ENCODE measurements around the gene NPIPA5.

DNA sequence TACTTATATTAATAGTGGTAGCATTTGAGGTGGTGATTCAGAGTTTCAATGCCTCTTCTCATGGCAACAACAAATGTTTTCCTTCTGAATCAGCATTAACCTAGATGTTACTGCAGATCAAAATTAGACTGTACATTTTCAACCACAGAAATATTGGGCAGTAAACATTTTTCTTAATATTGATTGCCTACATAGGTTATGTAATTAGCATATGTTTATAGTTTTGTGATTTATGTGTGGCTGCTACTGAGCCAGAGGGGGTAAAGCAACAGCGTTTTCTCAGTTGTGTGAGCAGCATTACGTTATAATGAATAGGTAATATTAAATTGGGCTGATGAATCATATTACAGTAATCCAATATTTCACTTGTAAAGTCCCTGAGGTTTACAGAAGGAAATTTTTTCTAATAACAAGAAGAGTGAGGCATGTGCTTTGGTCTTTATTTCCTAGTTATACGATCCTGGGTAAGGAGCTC lies 37.5 kb upstream of the NPIPA5 start:
- TF ChIP-seq EZH2 (IDR thresholded peaks at IDR 0.05; ENCODE audit: borderline replicate concordance, low read depth, low read length, severe bottlenecking) (no peak), POLR2A (IDR thresholded peaks at IDR 0.05; ENCODE audit: low read depth, low read length) (no peak), FOS (IDR thresholded peaks at IDR 0.05; ENCODE audit: borderline replicate concordance, insufficient read depth, low read length) (no peak)
- TF ChIP-seq, protein P1, sequence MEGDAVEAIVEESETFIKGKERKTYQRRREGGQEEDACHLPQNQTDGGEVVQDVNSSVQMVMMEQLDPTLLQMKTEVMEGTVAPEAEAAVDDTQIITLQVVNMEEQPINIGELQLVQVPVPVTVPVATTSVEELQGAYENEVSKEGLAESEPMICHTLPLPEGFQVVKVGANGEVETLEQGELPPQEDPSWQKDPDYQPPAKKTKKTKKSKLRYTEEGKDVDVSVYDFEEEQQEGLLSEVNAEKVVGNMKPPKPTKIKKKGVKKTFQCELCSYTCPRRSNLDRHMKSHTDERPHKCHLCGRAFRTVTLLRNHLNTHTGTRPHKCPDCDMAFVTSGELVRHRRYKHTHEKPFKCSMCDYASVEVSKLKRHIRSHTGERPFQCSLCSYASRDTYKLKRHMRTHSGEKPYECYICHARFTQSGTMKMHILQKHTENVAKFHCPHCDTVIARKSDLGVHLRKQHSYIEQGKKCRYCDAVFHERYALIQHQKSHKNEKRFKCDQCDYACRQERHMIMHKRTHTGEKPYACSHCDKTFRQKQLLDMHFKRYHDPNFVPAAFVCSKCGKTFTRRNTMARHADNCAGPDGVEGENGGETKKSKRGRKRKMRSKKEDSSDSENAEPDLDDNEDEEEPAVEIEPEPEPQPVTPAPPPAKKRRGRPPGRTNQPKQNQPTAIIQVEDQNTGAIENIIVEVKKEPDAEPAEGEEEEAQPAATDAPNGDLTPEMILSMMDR (IDR thresholded peaks at IDR 0.05; ENCODE audit: extremely low read depth in 1 of 2, insufficient read depth in 1 of 2, low read depth in 1 of 2, low read length in 2 of 2) = no peak
